Parathyroid adenoma (tissue), 2 donors: Measurements from ENCODE around the gene BDKRB2.

ENCODE experiments used
- H2AFZ ChIP-seq: fragments of 300-600 bp; sonication (generic); one replicate; pipeline ENCODE4 v1.7.0; 2017; ENCODE audit warnings: antibody characterized with exemption, mild to moderate bottlenecking
- H3K27ac ChIP-seq: fragments of 300-600 bp; sonication (generic); one replicate; pipeline ENCODE4 v1.7.0; 2017
- H3K27me3 ChIP-seq: fragments of 300-600 bp; sonication (generic); one replicate; pipeline ENCODE4 v1.7.0; 2017; ENCODE audit warnings: low read length; ENCODE audit not compliant: control insufficient read depth, insufficient read depth
- H3K36me3 ChIP-seq: fragments of 300-600 bp; sonication (generic); one replicate; pipeline ENCODE4 v1.7.0; 2017; ENCODE audit warnings: low read length; ENCODE audit not compliant: control insufficient read depth, insufficient read depth
- H3K4me1 ChIP-seq: fragments of 300-600 bp; sonication (generic); one replicate; pipeline ENCODE4 v1.7.0; 2017; ENCODE audit warnings: control low read depth
- H3K4me2 ChIP-seq: fragments of 300-600 bp; sonication (generic); one replicate; pipeline ENCODE4 v1.7.0; 2017; ENCODE audit warnings: low read length
- H3K4me3 ChIP-seq: fragments of 300-600 bp; sonication (generic); one replicate; pipeline ENCODE4 v1.7.0; 2017; ENCODE audit warnings: low read depth, low read length
- H3K79me2 ChIP-seq: fragments of 300-600 bp; sonication (generic); one replicate; pipeline ENCODE4 v1.7.0; 2017; ENCODE audit warnings: control low read depth
- H3K9ac ChIP-seq: fragments of 300-600 bp; sonication (generic); one replicate; pipeline ENCODE4 v1.7.0; 2017; ENCODE audit warnings: mild to moderate bottlenecking
- H3K9me3 ChIP-seq: fragments of 300-600 bp; sonication (generic); one replicate; pipeline ENCODE4 v1.7.0; 2017; ENCODE audit warnings: low read length; ENCODE audit not compliant: control insufficient read depth
- CTCF ChIP-seq: fragments of 300-600 bp; sonication (generic); IDR thresholded peaks from one replicate; pipeline ENCODE4 v1.7.0; 2017; ENCODE audit warnings: antibody characterized with exemption, mild to moderate bottlenecking
- donor health status: primary hyperparathyroidism.

BDKRB2 gene

GRCh38 chr14:96268431-96269358 lies 64.1 kb downstream of the BDKRB2 start:
- H3K4me3 ChIP-seq = no peak overlapping the region
- no peaks in the 10 kb centered on the region for H3K36me3 ChIP-seq
- H3K27ac ChIP-seq = no peak overlapping the region
- H3K27me3 ChIP-seq = no peaks in the 10 kb centered on the region
- H3K4me1 ChIP-seq = no peaks in the 10 kb centered on the region
- no peaks in the 10 kb centered on the region for H3K79me2 ChIP-seq
- H2AFZ ChIP-seq = no peak overlapping the region
- TF ChIP-seq CTCF = no peak
- no peak overlapping the region for H3K9ac ChIP-seq
- H3K4me2 ChIP-seq = no peak overlapping the region
- H3K9me3 ChIP-seq = no peaks in the 10 kb centered on the region

DNA sequence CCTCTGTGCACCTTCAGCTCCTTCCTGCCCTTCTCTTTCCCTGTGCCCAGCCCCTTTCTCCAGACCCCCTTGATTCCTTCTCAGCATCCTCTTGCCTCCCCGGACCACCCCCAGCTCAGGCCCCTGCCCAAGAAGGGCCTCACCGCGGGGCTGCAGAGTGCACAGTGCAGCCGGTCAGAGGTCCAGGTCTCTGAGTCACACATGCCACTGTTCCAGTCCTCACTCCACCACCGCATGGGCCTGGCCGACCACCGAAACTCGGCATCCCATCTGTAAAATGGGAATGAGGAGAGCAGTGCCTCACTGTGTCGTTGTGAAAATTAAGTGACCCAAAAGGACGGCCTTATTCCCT lies 64.7 kb downstream of the BDKRB2 start:
- Histone ChIP-seq H3K27me3 (no peaks in the 10 kb centered on the region), H3K9ac (no peak overlapping the region), H3K27ac (no peak overlapping the region), H3K79me2 (no peaks in the 10 kb centered on the region), H2AFZ (no peak overlapping the region), H3K9me3 (no peaks in the 10 kb centered on the region), H3K36me3 (no peaks in the 10 kb centered on the region), H3K4me2 (no peak overlapping the region), H3K4me3 (no peak overlapping the region), H3K4me1 (no peaks in the 10 kb centered on the region)
- no peak for TF ChIP-seq CTCF

- Histone ChIP-seq H3K79me2 (no peaks in the 10 kb centered on the region), H3K4me1 (no peaks in the 10 kb centered on the region), H3K9ac (no peak overlapping the region), H3K9me3 (no peaks in the 10 kb centered on the region), H2AFZ (no peak overlapping the region), H3K4me2 (no peak overlapping the region), H3K36me3 (no peaks in the 10 kb centered on the region), H3K4me3 (no peak overlapping the region), H3K27ac (no peak overlapping the region), H3K27me3 (no peaks in the 10 kb centered on the region)
- no peak for TF ChIP-seq CTCF
Measured at GRCh38 chr14:96270565-96271420, 66.2 kb downstream of the BDKRB2 start.

- no peaks in the 10 kb centered on the region for H3K4me1 ChIP-seq
- no peak overlapping the region for H3K27ac ChIP-seq
Measured at GRCh38 chr14:96271421-96271762, 66.8 kb downstream of the BDKRB2 start.

More at GRCh38 chr14:96271421-96271762, 66.8 kb downstream of the BDKRB2 start:
- H3K9me3 ChIP-seq = no peaks in the 10 kb centered on the region
- no peak overlapping the region for H3K4me3 ChIP-seq
- no peak overlapping the region for H2AFZ ChIP-seq
- H3K79me2 ChIP-seq = no peaks in the 10 kb centered on the region
- no peak for TF ChIP-seq CTCF
- no peaks in the 10 kb centered on the region for H3K27me3 ChIP-seq
- no peak overlapping the region for H3K9ac ChIP-seq
- no peaks in the 10 kb centered on the region for H3K36me3 ChIP-seq
- H3K4me2 ChIP-seq = no peak overlapping the region
